ENCODE results near the gene CDKL1.
"Not testable (repeated sequence)": the region's sequence is repeated elsewhere in the genome, so short reads cannot be mapped to it uniquely, and the experiment has no call there.

Gene CDKL1

GRCh38 chr14:50356283-50356682 is 40.4 kb downstream of the CDKL1 start:
- not testable (repeated sequence) for FAIRE-seq

- no peak for FAIRE-seq
Measured at GRCh38 chr14:50355692-50356091, 41.0 kb downstream of the CDKL1 start.

DNA sequence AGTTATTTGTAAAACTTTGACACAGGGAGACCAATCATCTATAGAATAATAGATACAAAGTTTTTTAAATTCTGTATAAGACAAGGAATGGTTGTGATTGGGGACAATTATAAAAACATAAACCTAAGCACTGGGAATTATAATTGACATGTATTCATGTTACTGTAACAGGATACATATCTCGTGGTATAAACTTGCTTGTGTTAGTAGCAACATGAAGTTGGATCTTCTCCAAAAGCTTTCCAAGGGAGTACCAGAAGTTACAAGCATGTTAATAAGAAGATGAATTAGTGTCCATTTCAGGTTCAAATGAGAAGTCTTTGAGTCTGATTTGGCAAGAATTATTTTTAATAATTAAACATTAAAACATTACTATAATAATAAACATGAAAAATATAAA is 42.2 kb downstream of the CDKL1 start:
- FAIRE-seq: no peak

GRCh38 chr14:50353126-50353525 is 43.6 kb downstream of the CDKL1 start:
- FAIRE-seq: no peak

GRCh38 chr14:50352584-50352983 is 44.1 kb downstream of the CDKL1 start:
- FAIRE-seq: no peak

DNA sequence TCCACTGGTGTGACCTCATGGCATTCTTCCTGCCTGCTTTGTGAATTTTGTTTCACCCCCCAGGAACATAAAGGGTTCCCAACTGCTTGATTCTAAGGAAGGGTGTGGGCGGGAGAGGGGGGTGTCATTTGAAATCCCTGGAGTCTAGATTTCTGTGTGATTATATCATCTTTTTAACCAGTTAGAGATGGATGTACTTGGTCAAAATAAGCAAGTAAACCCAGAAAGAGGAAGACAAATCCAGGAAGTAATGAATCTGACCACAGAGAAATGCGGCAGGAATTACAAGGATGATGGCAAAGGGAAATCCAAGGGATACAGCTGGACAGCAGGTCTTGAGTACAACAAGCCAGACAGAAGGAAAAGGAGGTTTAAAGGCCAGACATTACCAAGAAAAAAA is 45.7 kb downstream of the CDKL1 start:
- FAIRE-seq: no peak

DNA sequence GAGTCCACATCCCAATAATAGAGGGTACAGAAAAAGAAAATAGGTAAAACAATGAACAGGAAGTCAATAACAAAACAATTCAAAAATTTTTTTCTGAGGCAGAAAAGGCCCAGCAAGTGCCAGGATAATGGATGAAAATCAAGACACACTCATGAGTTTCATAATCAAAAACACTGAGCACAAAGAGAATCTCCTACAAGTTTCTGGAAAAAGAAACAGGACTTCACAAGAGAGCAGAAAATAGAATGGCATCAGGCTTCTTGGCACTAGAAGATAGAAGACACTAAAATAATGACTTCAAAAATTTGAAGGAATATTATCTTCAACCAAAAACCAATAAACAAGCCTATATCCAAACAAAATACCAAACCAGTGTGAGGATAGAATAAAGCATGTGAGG is 47.7 kb downstream of the CDKL1 start:
- no peak for FAIRE-seq

DNA sequence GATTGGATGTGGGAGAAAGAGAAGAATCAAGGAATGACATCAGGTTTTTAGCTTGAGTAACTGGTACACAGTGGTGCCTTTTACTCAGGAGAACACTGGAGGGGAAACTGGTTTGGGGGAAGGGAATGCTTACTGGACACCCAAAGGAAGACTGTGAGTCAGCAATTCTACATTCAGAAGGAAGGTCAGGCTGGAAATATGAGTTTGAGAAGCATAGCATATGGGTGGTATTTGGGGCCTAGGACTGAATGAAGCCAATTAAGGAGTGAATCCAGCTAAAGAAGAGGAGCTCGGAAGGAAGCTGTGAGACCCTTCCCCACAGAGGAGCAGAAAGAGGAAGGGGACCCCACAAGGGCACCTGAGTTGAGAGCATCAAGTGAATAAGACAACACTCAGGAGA is 49.2 kb downstream of the CDKL1 start:
- FAIRE-seq: no peak

- FAIRE-seq: no peak
Measured at GRCh38 chr14:50345846-50346422, 50.7 kb downstream of the CDKL1 start.

DNA sequence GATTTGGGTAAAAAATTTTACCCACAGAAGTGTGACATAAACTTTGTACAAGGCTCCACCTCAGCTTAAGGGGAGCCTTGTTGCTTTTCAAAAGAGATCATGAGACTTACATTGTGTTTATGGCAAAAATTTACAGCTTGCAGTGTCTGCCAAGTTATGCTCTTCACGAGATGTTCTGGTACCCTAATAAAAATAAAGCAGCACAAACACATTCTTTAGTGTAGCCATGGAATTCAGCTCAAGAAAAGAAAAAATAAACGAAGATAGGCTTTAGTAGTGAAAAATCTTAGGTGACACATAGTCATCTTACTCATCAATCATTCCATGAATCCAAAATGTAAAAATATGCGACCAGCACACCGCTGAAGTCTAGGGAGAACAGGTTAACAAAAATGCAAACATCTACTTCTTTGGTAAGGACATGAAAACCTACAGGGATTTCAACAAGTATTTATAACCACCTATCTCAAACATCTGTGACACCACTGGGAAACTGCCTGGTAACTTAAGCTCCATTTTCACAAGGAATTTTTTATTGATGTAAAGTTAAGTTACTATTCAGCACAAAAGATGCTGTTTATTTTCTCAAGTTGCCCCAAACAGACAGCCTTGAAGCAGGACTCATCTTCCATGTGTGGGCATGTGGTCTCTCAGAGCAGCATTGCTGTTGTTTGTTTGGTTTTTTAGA is 51.7 kb downstream of the CDKL1 start:
- FAIRE-seq: no peak

- FAIRE-seq: no peak
Measured at GRCh38 chr14:50344116-50344775, 52.4 kb downstream of the CDKL1 start.

GRCh38 chr14:50343434-50343833 is 53.2 kb downstream of the CDKL1 start:
- FAIRE-seq: no peak

DNA sequence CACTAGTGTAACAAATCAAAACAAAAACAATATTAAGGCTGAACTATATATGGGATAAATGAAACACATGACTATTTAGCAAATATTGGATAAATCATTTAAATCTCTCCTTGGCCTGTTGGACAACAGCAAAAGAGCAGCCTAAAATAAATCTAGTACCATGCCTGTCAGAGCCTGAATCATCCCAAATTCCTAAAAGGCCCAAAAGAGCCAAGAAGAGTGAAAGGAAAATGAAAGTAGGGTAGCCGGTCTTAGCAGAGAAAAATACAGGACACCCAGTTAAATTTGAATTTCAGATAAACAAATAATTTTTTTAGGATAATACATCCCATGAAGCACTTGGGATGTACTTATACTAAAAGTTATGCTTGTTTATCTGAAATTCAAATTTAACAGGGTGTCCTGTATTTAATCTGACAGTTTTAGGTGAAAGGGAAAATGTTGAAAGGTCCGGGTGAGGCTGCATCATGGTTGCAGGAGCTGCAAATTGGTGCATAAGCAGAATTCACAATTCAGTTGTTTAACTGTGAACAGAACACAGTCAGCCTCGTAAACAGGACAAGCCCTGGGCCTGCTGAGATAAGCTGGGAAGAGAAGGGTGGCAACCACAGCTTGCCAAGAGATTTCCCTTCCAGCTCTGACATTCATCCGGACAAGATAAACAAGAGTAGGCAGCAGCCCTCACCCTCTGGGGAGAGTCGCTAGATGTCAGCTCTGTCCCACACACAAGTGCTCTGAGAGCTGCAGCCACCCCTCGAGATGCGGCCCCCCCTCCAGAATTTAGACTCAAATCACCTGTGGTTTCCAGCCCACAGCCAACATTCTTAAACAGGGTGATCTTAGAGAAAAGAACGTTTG is 54.2 kb downstream of the CDKL1 start:
- FAIRE-seq: no peak

GRCh38 chr14:50340963-50341362 is 55.7 kb downstream of the CDKL1 start:
- FAIRE-seq: no peak

DNA sequence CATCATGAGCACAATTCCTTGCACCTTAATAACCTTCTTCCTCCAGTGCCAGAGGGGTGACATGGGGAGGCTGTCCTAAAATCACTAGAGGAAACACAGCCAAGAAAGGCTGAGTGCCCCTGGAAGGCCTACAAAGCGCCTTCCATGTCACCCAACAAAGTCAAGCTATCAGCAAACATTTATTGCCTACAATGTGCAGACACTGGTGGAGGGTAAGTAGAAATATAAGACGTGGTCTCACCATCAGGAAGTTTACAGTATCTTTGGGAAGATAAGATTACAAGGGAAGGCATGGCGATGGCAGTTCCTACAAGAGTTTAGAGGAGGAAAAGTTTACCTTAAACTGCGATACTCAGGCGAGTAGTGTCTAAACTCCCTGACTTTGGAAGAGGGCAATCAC is 56.6 kb downstream of the CDKL1 start:
- no peak for FAIRE-seq

DNA sequence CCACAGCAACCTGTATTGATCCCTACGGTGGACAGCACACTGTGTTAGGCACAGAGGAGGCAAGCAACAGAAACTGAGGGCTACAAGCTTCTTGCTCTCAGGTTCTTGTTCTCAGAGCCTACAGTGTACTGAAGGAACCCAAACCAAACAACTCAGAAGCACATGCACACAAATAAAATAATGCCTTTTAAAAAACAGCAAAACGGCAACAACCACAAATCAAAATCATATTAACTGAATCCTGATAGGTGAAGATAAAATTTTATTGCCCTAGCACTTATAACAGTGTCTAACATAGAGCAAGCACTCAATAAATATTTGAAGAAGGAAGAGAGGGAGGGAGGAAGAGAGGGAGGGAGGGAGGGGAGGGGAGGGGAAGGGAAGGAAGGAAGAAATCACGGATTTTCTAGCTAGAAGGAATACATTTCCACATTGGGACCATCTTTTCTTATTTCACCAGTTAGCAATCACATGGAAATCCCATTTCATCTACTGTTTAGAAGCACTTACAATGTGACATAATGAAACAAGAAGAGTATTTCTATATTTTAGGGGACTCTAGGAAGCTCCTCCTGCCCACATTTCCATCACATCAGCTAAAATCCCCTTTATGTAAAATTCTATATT is 57.4 kb downstream of the CDKL1 start:
- FAIRE-seq: no peak

- FAIRE-seq: no peak
Measured at GRCh38 chr14:50338587-50338986, 58.1 kb downstream of the CDKL1 start.

DNA sequence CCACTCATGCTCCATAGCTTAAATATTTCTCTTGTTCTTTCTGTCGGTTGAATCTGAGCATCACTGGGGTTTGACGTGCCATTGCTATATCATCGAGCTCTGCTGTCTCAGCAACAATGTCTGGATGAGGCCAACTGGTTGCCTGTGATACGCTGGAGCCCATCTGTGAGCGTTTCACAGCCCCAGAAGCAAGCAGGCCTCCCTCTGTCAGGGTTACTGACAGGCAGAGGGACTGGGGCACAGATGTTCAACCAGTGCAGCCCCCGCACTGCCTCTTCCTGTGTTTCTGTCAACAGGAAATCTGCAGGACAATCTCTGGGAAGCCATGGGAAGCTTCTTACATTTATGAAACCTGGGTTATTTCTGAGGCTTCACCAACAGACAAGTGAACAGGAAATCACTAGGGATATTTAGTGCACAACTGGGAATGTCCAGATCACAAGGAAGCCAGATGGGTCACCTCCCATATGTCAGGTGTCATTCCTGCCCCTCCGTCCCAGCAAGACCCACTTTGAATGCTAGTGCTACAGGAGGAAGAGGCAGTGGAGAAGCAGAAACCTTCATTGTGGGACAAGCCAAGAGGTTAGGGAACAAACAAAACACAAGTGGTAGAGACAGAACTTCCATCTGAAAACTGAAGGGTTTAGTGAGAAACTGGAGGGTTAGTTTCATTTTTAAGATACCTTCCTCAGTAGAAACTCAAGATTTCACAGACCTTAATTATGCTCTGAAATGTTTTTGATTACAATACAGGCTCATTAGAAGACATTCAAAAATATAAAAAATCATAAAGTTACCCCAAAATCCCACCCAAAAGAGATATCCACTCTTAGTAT is 60.5 kb downstream of the CDKL1 start:
- no peak for FAIRE-seq

DNA sequence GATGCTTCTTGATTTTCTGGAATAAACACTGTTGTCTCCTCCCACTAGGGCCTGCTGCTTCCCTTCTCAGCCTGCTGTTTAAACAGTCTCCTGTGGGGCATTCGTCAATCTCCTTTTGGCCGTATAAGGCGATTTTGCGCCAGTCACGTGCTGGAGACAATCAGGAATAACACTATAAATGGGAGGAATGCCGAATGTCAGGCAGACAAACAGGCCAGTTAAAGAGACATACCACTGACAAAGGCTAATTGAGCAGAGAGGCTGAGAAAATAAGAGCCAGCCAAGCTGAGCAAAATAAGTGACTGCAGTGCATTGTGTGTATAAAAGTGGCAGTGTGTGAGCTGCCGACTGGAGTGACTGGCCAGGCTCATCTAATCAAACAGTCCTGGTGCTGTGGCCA is 61.3 kb downstream of the CDKL1 start:
- no peak for FAIRE-seq

DNA sequence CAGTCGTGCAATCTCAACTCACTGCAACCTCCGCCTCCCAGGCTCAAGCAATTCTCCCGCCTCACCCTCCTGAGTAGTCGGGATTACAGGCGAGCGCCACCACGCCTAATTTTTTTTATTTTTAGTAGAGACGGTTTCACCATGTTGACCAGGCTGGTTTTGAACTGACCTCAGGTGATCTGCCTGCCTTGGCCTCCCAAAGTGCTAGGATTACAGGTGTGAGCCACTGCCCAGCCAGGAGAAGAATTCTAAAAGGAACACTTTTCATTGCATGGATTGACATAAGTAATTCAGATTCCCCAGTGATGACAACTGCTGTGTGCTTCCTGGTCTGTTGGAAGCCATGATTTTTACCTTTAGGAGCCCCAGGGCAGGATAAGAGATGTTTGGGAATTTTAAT is 62.5 kb downstream of the CDKL1 start:
- FAIRE-seq: no peak

DNA sequence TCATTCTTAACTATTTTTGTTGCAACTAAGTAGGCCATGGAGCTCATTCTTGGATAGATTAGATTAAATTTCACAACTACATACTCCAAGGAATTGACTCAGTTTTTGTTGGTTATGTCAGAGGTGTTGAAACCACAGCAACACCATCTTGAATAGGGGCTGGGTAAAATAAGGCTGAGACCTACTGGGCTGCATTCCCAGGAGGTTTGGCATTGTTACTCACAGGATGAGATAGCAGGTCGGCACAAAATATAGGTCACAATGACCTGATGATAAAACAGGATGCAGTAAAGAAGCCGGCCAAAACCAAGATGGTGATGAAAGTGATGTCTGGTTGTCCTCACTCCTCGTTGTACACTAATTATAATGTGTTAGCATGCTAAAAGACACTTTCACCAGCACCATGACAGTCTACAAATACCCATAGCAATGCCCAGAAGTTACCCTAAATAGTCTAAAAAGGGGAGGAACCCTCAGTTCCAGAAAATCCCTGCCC is 63.6 kb downstream of the CDKL1 start:
- no peak for FAIRE-seq

DNA sequence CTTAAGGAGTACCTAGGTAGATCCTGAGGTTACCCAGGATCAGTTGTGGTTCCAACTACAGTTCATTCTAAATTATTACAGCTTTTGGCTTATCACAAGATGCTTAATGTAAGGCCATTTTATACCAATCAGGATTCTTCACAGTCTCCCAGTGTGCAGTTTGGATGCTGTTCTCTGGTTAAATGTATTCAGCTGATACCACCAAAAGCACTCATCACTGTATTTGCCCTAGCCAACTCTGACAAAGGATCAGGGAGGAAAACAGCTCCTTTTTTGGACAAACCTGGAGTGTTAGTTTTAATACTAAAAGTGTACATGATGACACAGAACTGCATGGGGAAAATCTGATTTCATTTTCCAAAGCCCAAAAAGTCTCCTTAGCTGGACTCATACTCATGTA is 65.1 kb downstream of the CDKL1 start:
- FAIRE-seq: no peak

Measured in colon (tissue), 2 donors.